Sigmoid colon (tissue), 4 donors: ENCODE results near the gene ADARB2.
"Not testable (repeated sequence)": the region's sequence is repeated elsewhere in the genome, so short reads cannot be mapped to it uniquely, and the experiment has no call there.

Experiments used
- CTCF ChIP-seq, 4 experiments: fragments of 450-650 bp in 3 of 4; fragments of 200-600 bp in 1 of 4; IDR thresholded peaks; one replicate each; pipeline ENCODE4 v1.5.1; 2016 to 2019; ENCODE audit warnings: antibody characterized with exemption in 4 of 4, mild to moderate bottlenecking in 3 of 4, moderate library complexity in 2 of 4
- EP300 ChIP-seq, 4 donors: sonication (generic); formaldehyde crosslinking; IDR thresholded peaks; one replicate each; pipeline ENCODE4 v1.6.1; 2017; ENCODE audit warnings: antibody characterized with exemption in 4 of 4
- POLR2A ChIP-seq, 2 donors: fragments of 450-650 bp; IDR thresholded peaks; one replicate each; pipeline ENCODE4 v1.6.1; 2016; ENCODE audit warnings: antibody characterized with exemption in 2 of 2, mild to moderate bottlenecking in 2 of 2, moderate library complexity in 2 of 2

- TF ChIP-seq CTCF, POLR2A, EP300 (IDR thresholded peaks at IDR 0.05): not testable (repeated sequence)
These were observed 339.2 kb downstream of the ADARB2 start for GRCh38 chr10:1398116-1398515.
